ENCODE measurements around the gene HPS4.
"Not testable (repeated sequence)": the region's sequence is repeated elsewhere in the genome, so short reads cannot be mapped to it uniquely, and the experiment has no call there.

HPS4 gene

GRCh38 chr22:26442086-26442756, 41.4 kb downstream of the HPS4 start:
- no peak for DNase-seq (ENCODE audit: low spot score)

GRCh38 chr22:26439559-26439958, 44.0 kb downstream of the HPS4 start:
- no peak for DNase-seq (ENCODE audit: low spot score)

DNA sequence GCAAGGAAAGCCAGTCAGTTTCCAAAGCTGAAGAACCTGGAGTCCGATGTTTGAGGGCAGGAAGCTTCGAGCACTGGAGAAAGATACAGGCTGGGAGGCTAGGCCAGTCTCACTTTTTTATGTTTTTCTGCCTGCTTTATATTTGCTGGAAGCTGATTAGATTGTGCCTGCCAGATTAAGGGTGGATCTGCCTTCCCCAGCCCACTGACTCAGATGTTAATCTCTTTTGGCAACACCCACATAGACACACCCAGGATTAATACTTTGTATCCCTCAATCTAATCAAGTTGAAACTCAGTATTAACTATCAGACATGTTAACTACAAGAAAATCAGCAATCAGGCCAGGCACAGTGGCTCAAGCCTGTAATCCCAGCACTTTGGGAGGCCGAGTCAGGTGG, 44.8 kb downstream of the HPS4 start:
- DNase-seq (ENCODE audit: low spot score): not testable (repeated sequence)

- DNase-seq (ENCODE audit: low spot score): no peak
Measured at GRCh38 chr22:26437694-26438392, 45.7 kb downstream of the HPS4 start.

GRCh38 chr22:26436903-26437515, 46.6 kb downstream of the HPS4 start:
- DNase-seq (ENCODE audit: low spot score): no peak

- no peak for DNase-seq (ENCODE audit: low spot score)
Measured at GRCh38 chr22:26435327-26436093, 48.1 kb downstream of the HPS4 start.

- no peak for DNase-seq (ENCODE audit: low spot score)
Measured at GRCh38 chr22:26433805-26434204, 49.8 kb downstream of the HPS4 start.

DNA sequence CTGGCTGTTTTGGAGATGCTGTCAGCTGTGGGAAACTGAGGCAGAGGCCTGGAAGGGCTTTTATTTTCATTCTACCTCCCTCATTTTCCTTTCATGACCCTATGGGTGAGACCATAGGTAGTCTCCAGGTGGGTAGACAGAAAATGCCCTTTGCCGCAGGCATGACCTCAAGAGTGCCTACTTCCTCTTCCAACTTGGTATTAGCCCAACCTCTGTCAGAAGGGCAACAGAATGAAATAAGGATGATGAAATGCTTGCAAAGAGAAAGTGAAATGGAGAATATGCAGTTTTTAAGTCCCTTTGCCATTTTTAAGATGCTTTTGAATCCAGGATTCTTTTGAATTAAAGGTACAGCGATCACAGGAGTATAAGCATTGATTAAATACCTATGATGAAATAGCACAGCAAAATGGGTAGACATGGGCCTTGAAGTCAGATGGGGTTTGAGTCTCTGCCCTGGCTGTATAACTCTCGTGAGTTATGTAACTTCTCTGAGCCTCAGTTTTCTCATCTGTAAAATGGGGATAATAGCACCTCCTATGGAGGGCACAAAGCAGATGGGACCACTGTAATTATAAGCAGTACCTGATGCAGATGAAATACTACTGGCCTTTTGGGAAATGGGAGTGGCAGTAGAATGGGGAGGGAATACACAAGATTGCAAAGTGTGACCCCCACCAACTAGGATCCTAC, 50.8 kb downstream of the HPS4 start:
- DNase-seq (ENCODE audit: low spot score): no peak

- DNase-seq (ENCODE audit: low spot score): no peak
Measured at GRCh38 chr22:26431261-26431995, 52.2 kb downstream of the HPS4 start.

DNA sequence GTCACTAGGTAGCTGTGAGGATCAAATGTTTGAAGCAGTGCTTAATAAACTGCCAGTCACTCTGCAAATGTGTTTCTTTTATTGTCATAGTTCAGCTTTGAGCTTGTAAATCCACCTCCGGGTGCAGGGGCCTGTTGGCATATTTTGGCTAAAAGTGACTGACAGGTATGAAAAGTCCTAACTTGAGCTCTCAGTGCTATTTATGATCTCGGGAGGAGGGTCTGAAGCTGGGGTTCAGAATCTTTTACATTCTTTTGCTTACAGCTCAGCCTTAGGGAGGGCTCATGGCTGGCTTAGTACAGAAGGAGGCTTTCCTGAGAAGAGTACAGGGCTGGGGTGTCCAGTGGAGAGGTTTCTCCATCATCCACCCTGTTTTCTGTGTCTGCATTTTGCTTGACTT, 53.0 kb downstream of the HPS4 start:
- DNase-seq (ENCODE audit: low spot score): no peak

- DNase-seq (ENCODE audit: low spot score): peak; percentile 5
Measured at GRCh38 chr22:26429458-26430286, 53.9 kb downstream of the HPS4 start.

DNA sequence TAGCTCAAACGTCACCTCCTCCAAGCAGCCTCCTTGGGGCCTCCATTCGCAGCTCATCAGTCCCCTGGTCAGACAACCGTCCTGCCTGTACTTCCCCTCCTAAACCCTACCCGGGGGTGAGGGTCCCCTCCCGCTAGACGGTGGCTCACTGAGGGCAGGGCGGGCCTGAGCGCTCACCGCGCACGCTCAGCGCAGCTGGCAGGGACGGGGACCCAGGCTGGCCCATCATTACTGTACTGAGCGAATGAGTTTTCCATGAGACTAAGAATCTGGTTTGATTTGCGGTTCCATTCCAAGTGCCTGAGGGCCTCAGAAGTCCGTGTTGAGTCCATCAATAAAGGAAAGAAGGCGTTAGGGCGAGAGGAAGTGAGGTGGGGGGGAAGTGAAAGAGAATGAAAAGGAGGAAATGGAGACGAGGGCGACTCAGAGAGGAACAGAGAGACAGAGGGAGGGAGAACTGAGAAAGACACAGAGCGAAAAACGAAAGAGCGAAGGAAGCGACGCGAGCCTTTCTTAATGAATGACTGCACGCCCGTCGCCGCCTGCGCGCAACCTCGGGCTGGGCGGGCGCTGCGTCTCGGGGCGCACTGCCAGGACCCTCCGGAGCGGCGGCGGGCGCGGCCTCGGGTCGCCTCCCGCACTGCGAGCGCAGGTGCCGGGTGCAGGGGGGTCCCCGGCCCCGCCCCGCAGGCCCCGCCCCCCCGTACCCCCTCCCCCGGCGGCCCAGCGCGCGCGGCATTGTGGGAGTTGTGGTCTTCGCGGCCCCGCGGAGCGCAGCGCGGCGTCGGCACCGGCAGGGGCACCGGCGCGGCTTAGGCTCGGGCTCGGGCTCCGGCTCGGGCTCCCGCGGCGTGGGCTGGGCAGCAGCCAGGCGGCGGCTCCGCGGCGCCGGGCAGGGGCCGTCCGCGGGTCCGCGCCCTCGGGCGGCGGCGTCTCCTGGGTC, 54.8 kb downstream of the HPS4 start, which contains the start of gene ASPHD2:
TSS of gene ASPHD2 (plus strand) at position 746 of the 943 bp plus-strand sequence. CDS start 4,356 bp downstream, outside the sequence.
- peak; percentile 85 for DNase-seq (ENCODE audit: low spot score)

DNA sequence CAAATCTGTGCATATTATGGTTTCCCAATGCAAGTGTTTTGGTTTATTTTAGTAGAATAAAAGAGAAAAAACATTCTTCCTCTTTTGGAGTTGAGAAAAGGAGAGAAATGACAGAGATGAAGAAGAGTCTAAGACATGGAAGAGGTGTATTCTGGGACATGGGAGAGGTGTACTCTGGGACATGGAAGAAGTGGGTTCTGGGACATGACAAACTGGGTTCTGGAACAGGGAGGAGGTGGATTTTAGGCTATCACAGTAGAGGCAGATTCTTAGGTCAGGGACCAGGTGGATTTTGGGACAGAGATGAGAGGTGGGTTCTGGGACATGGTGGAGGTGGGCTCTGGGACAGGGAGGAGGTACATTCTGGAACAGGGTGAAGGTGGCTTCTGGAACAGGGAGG, 56.7 kb downstream of the HPS4 start:
- DNase-seq (ENCODE audit: low spot score): no peak

DNA sequence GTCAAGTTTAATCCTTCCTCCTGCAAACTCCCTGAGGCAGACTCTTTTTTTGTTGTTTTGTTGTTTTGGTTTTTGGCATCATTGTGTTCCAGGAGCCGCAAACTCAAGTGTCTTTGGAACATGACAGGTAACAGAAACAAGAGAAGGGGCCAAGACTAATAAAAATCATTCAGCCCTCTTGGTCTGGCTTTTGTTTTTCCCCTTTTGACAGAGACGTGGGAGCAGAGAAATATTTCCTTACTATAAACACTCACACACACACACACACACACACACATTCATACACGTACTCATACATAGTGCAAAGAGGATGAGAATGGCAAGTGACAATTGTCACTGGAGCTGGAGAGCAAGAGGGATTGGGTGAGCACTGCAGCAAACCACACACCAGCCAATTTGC, 65.0 kb downstream of the HPS4 start:
- DNase-seq (ENCODE audit: low spot score): no peak

GRCh38 chr22:26417406-26417805, 66.2 kb downstream of the HPS4 start:
- DNase-seq (ENCODE audit: low spot score): no peak

DNA sequence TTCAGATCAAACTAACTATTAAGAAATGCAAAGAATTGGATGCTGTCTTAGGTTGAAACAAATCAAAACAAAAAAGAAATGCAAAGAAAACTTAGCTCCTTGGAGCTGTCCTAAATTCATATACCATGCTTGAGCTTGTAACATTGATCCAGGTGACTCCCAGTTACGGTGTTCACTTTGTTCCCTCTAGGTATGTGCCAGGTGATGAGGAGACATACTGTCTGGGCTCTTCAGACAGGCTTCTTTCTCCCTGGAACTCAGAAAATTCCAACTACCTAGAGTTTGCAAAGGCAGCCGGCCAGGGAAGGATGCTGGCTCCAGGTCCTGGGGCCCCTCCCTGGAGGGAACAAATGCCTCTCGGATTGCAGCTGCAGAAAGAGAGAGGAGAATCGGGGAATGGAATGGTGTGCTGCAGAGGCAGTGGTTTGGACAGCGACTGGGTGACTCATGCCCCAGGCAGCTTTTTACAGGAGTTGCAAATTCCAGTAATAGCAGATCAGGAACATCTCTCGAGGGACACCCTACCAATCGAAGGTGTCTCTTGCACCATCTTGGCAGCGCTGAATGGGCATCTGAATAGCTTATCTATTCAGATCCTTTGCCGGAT, 66.8 kb downstream of the HPS4 start:
- no peak for DNase-seq (ENCODE audit: low spot score)

GRCh38 chr22:26416256-26416655, 67.3 kb downstream of the HPS4 start:
- no peak for DNase-seq (ENCODE audit: low spot score)

DNA sequence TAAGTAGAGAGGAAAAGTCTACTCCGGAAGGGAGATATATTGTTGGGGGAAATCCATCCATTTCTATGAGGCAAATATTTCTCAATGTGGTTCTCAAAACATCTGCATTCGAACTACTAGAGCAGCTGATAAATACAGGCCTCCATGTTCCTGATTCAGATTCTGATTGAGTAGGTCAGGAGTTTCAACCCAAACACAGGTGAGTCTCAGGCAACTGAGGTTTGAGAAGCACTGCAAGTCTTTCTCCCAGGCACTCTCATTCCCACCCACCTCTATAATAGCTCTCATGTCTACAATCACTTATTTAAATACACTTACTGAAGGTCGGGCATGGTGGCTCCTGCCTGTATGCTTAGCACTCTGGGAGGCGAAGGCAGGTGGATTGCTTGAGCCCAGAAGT, 69.2 kb downstream of the HPS4 start:
- DNase-seq (ENCODE audit: low spot score): no peak

- DNase-seq (ENCODE audit: low spot score): no peak
Measured at GRCh38 chr22:26410386-26410785, 73.2 kb downstream of the HPS4 start.
